Measurements from ENCODE around the gene MECP2. TPM values are rescaled to one million over a fixed set of nuclear protein-coding genes. Genes with fewer than 3 reads are reported as not detected.

Gene MECP2
- total and polyA plus RNA-seq, 12 donors: 14.0 to 39.3 (median 36.2) TPM

DNA sequence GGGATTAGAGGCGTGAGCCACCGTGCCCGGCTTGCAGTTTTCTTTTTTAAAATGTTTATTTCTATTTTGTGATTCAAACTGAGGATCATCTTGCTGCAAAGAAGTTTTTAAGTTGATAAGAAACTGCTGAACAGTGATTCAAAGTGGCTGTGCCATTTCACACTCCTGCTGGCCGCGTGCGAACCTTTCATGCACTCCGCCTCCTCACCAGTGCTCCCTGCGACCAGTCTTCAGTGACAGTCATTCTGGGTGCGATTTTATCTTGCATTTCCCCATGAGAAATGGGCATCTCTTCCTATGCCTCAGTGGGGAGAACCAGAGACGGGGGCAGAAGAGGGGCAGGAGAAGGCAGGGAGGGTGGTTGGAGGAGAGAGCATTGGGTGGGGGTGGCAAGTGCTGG lies 103.5 kb downstream of the MECP2 start:
- ATAC-seq (no peak), DNase-seq (no peak)
- Histone ChIP-seq H3K9me3 (peaks cover 0 to 3% (median 0%) of the 10 kb centered on the region in 11 donors), H3K36me3 (no peaks in the 10 kb centered on the region), H3K4me1 (no peaks in the 10 kb centered on the region), H3K27ac (no peak overlapping the region), H3K4me3 (no peak overlapping the region), H3K27me3 (peaks cover 0 to 73% (median 0%) of the 10 kb centered on the region in 7 donors)
- 85 to 88% methylated on average over 9 to 10 of the region's 10 CpGs for WGBS, 2 donors
- intact Hi-C loops (cut with DNase I): no loop called here
- no peak for TF ChIP-seq CTCF (IDR thresholded peaks at IDR 0.05)

DNA sequence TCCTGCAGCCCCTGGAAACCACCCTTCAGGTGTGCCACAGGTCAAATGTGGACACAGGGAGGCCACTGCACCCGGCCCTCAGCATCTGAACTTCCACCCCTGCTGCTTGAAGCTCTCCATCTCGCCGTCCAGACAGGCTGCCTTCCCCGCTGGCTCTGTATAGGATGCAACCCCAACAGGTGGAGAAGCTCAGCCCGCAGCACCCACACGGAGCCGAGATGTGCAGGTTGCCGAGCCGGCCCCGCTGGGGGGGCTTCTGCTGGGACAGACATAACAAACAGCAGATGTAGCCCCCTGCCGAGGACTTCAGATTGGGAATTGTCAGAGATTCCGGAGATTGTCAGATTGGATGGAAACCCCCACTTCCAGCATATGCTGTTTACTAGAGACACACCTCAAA lies 104.4 kb downstream of the MECP2 start:
- H3K9me3 ChIP-seq: peaks cover 0 to 3% (median 0%) of the 10 kb centered on the region in 11 donors
- no peak for TF ChIP-seq CTCF (IDR thresholded peaks at IDR 0.05)
- no peak overlapping the region for H3K4me3 ChIP-seq
- H3K27me3 ChIP-seq: peaks cover 0 to 70% (median 0%) of the 10 kb centered on the region in 7 donors
- H3K36me3 ChIP-seq: no peaks in the 10 kb centered on the region
- no peak for DNase-seq
- no peaks in the 10 kb centered on the region for H3K4me1 ChIP-seq
- no peak overlapping the region for H3K27ac ChIP-seq
- intact Hi-C loops (cut with DNase I): no loop called here
- ATAC-seq: no peak
- WGBS, 2 donors: 87 to 88% methylated on average over 12 of the region's 12 CpGs

DNA sequence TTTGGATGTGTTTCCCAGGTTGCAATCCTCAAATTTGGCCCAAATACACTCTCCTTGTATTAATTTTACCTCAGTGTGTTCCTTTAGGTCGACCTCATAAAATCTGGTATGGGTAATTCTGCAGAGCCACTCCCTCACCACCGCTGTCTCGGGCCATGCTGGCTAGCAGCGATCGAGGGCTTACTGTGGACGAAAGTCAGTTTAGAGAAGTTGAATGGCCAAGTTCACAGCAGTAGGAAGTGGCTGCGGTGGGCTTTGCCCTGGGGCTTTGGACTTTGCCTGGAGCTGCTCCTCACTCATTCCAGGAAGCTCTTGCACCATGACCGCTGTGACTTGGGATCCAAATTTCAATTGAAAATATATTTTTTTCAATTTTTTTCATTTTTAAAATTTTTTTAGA lies 105.3 kb downstream of the MECP2 start:
- DNase-seq (no peak), ATAC-seq (no peak)
- no peak for TF ChIP-seq CTCF (IDR thresholded peaks at IDR 0.05)
- WGBS, 2 donors: 86 to 90% methylated on average over 8 of the region's 8 CpGs
- Histone ChIP-seq H3K4me1 (no peaks in the 10 kb centered on the region), H3K4me3 (no peak overlapping the region), H3K27me3 (peaks cover 0 to 69% (median 0%) of the 10 kb centered on the region in 7 donors), H3K9me3 (peaks cover 0 to 3% (median 0%) of the 10 kb centered on the region in 11 donors), H3K36me3 (no peaks in the 10 kb centered on the region), H3K27ac (no peak overlapping the region)
- intact Hi-C loops (cut with DNase I): no loop called here

- no peak for ATAC-seq
Observed at GRCh38 chrX:153991013-153991580, 106.4 kb downstream of the MECP2 start.

More at GRCh38 chrX:153991013-153991580, 106.4 kb downstream of the MECP2 start:
- Histone ChIP-seq H3K36me3 (no peaks in the 10 kb centered on the region), H3K27ac (no peak overlapping the region), H3K4me1 (no peaks in the 10 kb centered on the region), H3K9me3 (peaks cover 0 to 3% (median 0%) of the 10 kb centered on the region in 11 donors), H3K4me3 (no peak overlapping the region), H3K27me3 (peaks cover 0 to 67% (median 0%) of the 10 kb centered on the region in 7 donors)
- no peak for TF ChIP-seq CTCF (IDR thresholded peaks at IDR 0.05)
- DNase-seq: no peak
- intact Hi-C loops (cut with DNase I): no loop called here
- 98% methylated on average over 3 of the region's 3 CpGs for WGBS, 2 donors
